ENCODE data around the gene FMNL2.
"Not testable (repeated sequence)": the region's sequence is repeated elsewhere in the genome, so short reads cannot be mapped to it uniquely, and the experiment has no call there.

Gene FMNL2

DNA sequence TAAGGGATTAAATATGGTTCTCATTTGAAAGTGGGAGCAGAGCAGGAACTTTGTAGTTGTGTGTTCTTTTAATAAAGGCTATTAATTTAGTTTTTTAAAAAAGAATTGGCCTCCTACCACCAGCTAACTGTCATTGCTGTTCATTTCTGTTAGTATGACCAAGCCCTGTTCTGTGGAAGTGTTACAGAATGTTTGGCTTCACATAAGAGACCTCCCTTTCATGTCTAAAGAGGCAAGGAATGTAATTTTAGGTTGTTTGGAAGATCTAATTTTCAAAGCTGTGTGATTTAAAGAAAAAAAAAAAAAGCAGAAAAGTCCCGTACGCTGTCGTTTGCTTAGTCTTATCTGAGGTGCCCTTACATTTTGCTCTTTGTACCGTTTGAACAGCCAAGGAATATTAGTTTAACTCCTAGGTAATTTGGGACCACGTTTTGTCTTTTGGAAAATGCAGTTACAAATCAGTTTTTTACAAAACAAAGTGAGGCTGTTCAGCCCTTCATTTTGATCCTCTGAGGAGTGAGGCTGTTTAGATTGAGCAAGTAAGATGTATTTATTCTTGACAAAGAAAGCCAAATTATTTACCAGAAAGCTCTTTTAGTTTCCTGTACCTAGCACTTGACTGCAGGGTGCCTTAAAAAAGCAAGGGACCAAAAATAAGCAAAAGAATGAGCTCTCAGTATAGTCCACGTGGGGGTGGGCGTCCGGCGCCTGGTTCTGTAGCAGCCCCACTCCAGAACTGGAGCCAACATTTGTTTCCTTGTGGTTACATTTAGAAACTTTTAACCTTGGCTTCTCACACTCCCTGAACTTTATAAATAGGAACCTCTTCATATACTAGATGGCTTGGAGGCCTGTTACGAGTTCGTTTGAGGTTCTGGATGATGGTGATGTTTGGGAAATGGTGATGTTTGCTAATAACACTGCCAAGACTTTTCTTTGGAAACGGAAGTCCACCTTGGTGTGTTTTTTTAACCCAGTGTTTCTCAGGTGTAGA, 136.2 kb downstream of the FMNL2 start:
- Histone ChIP-seq H3K9ac (ENCODE audit: low read depth, low read length) (no peak overlapping the region), H3K4me1 (ENCODE audit: insufficient read depth, low read length) (peaks cover 38% of the 10 kb centered on the region), H3K9me3 (ENCODE audit: control insufficient read depth, insufficient read depth, low read length) (no peaks in the 10 kb centered on the region), H3K36me3 (ENCODE audit: insufficient read depth, low read length) (no peaks in the 10 kb centered on the region)

DNA sequence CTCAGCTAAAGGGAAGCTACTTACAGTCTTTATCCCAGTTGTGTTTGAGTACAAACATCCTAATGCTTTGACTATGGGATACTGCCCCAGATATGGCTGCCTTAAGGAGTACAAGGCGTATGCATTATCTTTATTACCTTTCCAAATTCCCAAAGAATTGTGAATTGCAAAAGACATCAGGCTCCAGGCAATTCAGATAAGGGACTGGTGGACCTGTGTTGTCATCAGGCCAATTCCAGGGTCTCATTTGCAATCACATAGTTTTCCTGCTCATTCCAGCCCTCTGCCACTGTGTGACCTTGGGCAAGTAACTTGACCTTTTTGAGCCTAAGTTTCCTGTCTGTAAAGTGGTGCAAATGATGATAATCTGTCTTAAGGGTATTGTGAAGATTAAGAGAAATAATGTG, 137.5 kb downstream of the FMNL2 start:
- H3K9ac ChIP-seq (ENCODE audit: low read depth, low read length) = no peak overlapping the region
- peaks cover 25% of the 10 kb centered on the region for H3K4me1 ChIP-seq (ENCODE audit: insufficient read depth, low read length)
- H3K9me3 ChIP-seq (ENCODE audit: control insufficient read depth, insufficient read depth, low read length) = no peaks in the 10 kb centered on the region
- H3K36me3 ChIP-seq (ENCODE audit: insufficient read depth, low read length) = no peaks in the 10 kb centered on the region

DNA sequence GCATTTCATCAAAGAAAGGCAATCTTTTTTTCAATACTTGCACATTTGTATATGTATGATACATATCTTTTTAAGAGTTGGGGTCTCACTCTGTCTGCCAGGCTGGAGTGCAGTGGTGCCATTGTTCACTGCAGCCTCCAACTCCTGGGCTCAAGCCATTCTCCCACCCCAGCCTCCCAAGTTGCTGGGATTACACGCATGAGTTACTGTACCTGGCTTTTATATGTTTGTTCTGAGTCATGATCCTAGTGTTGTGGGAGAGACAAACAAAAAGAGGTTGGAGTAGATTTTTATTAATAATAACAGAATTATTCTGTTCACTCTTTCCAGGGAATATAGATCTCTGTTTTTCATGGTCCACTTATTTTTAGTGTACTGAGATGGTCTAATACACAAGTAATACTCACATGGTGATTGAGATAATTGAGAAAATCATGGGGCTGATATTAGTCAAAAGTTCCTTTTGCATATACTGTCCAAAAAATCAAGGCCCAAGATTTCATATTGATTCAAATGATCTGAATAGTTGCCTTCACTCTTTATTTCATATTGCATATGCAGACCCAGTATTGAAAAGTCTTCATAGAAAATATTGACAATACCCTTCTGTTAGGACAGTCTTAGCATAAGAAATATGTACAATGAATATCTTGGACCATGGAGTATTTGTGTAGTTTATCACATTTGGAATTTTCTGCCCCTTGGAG, 138.3 kb downstream of the FMNL2 start:
- Histone ChIP-seq H3K9me3 (ENCODE audit: control insufficient read depth, insufficient read depth, low read length) (no peaks in the 10 kb centered on the region), H3K9ac (ENCODE audit: low read depth, low read length) (no peak overlapping the region), H3K36me3 (ENCODE audit: insufficient read depth, low read length) (no peaks in the 10 kb centered on the region), H3K4me1 (ENCODE audit: insufficient read depth, low read length) (peaks cover 21% of the 10 kb centered on the region)

DNA sequence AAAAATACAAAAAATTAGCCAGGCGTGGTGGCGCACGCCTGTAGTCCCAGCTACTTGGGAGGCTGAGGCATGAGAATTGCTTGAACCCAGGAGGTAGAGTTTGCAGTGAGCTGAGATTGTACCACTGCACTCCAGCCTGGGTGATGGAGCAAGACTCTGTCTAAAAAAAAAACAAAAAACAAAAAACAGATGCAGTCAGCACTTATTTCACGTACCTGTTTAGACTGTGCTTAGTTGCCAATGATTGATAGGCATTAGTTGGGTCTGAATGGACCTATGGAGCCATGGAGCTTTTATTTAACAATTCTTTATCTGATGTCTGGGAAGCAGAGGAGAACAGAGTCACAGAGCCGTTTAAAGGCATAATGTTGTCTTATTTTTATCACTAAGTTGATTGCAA, 139.5 kb downstream of the FMNL2 start:
- H3K36me3 ChIP-seq (ENCODE audit: insufficient read depth, low read length); H3K9ac ChIP-seq (ENCODE audit: low read depth, low read length); H3K9me3 ChIP-seq (ENCODE audit: control insufficient read depth, insufficient read depth, low read length): not testable (repeated sequence)
- peaks cover 12% of the 10 kb centered on the region for H3K4me1 ChIP-seq (ENCODE audit: insufficient read depth, low read length)

DNA sequence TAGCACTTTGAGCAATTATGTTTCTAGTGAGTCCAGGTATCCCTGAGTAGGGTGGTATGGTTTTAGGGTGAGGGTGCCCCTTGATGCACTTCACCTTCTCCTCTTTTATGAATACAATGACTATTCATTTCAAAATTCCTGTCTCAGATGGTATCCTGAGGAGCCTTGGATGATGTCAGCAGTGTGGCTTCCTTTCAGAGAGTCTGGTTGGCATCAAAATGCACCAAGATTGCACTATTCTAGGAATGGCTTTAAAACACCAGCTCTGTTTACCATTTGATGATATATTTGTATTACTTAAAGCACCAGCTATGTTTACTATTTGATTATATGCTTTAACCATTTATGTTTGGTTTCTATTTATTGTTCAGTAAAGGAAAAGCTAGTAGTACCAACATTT, 141.0 kb downstream of the FMNL2 start:
- H3K9me3 ChIP-seq (ENCODE audit: control insufficient read depth, insufficient read depth, low read length) = no peaks in the 10 kb centered on the region
- H3K36me3 ChIP-seq (ENCODE audit: insufficient read depth, low read length) = no peaks in the 10 kb centered on the region
- peaks cover 3% of the 10 kb centered on the region; the same call in 1 of the 2 replicates for H3K4me1 ChIP-seq (ENCODE audit: insufficient read depth, low read length)
- H3K9ac ChIP-seq (ENCODE audit: low read depth, low read length) = no peak overlapping the region

DNA sequence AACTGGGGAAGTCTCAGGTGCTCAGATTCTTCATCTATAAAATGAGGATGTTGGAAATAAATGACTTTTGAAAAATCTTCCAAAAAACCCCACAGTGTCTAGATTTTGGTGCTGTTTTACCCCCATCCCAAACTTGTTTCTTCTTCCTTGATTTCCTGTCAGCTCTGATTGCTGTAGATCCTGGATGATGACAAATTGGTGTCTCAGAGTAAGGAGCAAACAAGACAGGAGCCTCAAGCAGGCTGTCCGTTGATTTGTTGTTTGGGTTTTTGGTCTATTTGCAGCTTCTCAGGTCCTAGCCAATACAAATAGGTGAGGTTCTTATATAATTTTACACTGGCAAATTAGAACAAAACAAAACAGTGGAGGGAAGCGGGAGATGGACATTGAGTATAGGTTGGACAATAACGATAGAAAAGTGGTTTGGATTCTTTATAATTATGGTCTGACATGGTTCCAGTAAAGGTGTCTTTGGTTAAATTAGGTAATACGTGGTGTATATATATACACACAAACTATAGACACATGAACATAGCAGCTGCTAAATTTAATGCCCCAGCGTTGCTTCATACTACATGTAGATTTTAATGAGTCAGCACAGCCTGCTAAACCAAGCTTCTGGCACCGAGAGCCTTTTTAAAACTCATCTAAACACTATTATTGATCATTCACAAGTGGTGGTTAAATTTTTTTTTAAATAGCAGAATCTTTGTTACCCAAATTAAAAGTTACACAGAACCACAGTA, 142.5 kb downstream of the FMNL2 start:
- H3K36me3 ChIP-seq (ENCODE audit: insufficient read depth, low read length) = no peaks in the 10 kb centered on the region
- H3K9me3 ChIP-seq (ENCODE audit: control insufficient read depth, insufficient read depth, low read length) = no peaks in the 10 kb centered on the region
- peaks cover 9% of the 10 kb centered on the region; the same call in 1 of the 2 replicates for H3K4me1 ChIP-seq (ENCODE audit: insufficient read depth, low read length)
- no peak overlapping the region for H3K9ac ChIP-seq (ENCODE audit: low read depth, low read length)

DNA sequence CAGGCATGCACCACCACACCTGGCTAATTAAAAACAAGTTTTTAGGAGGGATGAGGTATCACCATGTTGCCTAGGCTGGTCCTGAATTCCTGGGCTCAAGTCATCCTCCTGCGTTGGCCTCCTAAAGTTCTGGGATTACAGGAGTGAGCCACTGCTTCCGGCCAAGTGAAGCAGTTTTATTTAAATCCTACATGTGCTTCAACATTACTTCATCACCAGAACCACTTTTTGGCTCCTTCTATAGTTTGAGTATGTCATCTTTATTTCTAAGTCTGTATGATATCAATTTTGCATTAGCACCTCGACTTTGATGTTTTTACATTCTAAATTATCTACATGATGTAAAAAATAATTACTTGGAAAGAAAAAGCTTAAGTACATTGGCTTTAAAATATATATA, 144.3 kb downstream of the FMNL2 start:
- H3K4me1 ChIP-seq (ENCODE audit: insufficient read depth, low read length) = peaks cover 9% of the 10 kb centered on the region; the same call in 1 of the 2 replicates
- no peaks in the 10 kb centered on the region for H3K36me3 ChIP-seq (ENCODE audit: insufficient read depth, low read length)
- no peaks in the 10 kb centered on the region for H3K9me3 ChIP-seq (ENCODE audit: control insufficient read depth, insufficient read depth, low read length)
- H3K9ac ChIP-seq (ENCODE audit: low read depth, low read length) = no peak overlapping the region

DNA sequence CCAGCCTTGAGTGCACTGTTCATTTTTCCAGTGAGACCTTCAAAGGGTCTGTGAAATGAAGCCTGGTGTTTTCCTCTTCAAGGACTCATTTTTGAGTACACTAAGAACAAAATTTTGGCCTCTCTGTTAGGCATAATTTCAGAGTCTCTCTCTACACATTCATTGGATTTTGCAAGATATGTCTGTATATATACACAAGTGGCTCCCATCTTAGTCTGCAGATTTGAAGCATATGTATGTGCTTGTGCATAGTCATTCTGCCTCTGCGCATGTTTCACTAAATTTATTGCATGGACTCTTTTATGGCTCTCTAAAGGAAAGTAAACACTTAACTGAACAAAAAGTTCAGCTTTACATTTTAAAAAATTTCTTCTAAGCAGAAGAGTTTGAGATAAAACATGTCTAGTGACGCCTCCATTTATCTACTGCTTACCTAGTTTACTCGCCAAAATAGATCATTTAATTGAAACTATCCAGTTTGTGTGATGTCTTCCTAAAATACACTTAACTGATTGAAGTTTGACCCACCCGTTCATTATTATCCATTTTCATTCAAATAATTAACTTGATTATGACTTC, 145.9 kb downstream of the FMNL2 start:
- Histone ChIP-seq H3K9ac (ENCODE audit: low read depth, low read length) (no peak overlapping the region), H3K36me3 (ENCODE audit: insufficient read depth, low read length) (no peaks in the 10 kb centered on the region), H3K9me3 (ENCODE audit: control insufficient read depth, insufficient read depth, low read length) (no peaks in the 10 kb centered on the region), H3K4me1 (ENCODE audit: insufficient read depth, low read length) (peaks cover 13% of the 10 kb centered on the region; the same call in 1 of the 2 replicates)

DNA sequence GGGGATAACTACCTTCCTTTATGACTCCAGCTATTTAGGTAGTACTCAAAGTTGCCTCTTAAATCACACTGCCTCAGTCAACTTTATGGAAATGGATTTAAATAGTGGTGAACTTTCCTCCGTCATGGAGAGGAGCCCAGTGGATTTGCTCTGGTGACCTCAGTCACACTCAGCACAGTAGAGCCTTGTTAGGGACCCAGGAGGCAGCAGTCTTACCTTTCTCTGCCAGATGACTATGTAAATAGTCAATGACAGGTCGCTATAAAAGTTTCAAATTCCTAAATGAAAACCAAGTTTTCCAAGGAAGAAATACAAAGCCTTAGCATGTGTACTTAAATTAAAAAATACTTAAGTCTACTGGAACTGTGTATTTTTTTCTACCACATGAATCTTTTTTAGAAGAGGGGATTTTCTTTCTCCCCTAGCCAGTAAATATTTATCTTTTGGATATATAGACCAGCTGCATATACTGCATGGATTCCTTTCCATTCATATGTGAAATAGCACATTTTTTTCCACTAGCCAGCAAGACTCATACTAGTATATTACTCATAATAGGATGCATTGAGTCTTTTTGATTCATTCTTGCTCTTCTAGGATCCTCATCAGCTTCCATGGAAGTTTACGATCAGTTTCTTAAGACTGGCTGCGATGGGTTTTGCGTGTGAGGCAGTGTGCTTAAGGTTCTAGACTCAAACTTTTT, 147.1 kb downstream of the FMNL2 start:
- H3K4me1 ChIP-seq (ENCODE audit: insufficient read depth, low read length) = peaks cover 15% of the 10 kb centered on the region; the same call in 1 of the 2 replicates
- no peaks in the 10 kb centered on the region for H3K9me3 ChIP-seq (ENCODE audit: control insufficient read depth, insufficient read depth, low read length)
- no peaks in the 10 kb centered on the region for H3K36me3 ChIP-seq (ENCODE audit: insufficient read depth, low read length)
- no peak overlapping the region for H3K9ac ChIP-seq (ENCODE audit: low read depth, low read length)

DNA sequence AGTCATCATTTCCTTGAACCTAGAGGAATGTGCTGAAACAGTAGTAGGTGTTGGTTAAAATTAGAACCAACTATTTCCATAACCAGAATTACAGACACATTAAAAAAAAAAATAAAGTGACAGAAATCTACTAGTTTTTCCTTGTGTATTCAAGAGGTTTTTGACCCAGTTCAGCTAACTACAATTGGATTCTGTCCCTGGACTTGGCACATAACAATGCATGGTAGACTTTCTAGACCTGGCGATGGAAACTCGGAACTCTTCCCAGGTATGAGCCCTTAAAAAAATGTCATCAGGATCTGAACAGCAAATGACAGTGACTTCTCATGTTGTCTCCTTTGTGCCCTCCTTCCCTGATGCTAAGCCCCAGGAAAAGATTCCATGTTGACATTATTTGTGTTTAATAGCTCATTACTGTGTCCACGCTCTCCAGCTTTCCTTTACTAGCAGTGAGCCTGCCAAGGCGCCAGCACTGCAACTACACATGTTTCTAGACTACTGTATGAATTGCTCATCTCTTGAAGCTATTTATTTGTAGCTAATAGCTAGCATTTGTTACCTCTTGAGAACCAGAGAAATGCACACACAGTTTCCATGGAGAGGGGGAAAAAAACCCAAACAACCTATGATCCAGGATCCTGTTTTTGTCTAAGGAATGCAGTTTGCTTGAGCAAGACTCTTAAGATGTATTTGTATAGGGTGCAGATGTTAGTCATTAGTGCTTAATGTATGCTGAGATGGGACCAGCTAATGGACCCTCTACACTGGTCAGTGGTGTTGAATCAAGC, 148.5 kb downstream of the FMNL2 start:
- Histone ChIP-seq H3K9ac (ENCODE audit: low read depth, low read length) (no peak overlapping the region), H3K9me3 (ENCODE audit: control insufficient read depth, insufficient read depth, low read length) (no peaks in the 10 kb centered on the region), H3K4me1 (ENCODE audit: insufficient read depth, low read length) (peaks cover 15% of the 10 kb centered on the region; the same call in 1 of the 2 replicates), H3K36me3 (ENCODE audit: insufficient read depth, low read length) (no peaks in the 10 kb centered on the region)

DNA sequence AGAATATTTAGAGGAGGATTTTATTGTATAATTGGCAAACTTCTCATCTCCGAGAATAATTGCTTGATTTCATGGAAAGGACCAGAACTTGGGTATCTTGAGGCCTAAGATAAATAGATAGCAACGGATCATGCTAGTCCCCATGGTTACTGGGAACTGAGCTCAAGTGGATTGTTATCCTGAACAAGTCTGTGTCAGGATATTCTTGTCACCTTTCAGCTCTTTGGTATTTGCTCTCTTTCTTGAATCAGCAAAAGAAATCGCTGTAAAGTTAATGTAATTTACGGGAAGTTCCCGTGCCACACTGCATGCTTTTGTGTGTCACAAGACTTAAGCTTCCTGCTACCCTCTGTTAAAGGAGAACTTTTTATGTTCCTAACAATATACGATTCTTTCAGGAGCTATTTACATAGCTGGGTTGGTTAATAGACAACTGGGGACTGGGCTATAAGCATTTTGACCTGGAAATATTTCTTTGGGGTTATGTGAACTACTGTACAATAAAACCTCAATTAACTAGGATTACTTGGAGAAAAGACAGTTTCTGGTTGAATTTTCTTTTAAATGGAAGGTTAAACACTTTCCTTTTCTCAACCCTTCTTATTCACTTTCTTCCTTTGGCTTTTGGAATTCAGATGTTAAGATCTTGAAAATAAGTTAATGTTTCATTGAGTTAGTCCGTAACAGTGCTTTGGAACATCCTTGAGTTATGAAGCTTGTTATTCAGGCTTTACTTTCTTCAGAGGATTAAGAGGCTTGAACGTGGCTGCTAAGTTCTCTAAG, 151.2 kb downstream of the FMNL2 start:
- Histone ChIP-seq H3K9me3 (ENCODE audit: control insufficient read depth, insufficient read depth, low read length) (no peaks in the 10 kb centered on the region), H3K4me1 (ENCODE audit: insufficient read depth, low read length) (peaks cover 22% of the 10 kb centered on the region), H3K9ac (ENCODE audit: low read depth, low read length) (no peak overlapping the region), H3K36me3 (ENCODE audit: insufficient read depth, low read length) (no peaks in the 10 kb centered on the region)

DNA sequence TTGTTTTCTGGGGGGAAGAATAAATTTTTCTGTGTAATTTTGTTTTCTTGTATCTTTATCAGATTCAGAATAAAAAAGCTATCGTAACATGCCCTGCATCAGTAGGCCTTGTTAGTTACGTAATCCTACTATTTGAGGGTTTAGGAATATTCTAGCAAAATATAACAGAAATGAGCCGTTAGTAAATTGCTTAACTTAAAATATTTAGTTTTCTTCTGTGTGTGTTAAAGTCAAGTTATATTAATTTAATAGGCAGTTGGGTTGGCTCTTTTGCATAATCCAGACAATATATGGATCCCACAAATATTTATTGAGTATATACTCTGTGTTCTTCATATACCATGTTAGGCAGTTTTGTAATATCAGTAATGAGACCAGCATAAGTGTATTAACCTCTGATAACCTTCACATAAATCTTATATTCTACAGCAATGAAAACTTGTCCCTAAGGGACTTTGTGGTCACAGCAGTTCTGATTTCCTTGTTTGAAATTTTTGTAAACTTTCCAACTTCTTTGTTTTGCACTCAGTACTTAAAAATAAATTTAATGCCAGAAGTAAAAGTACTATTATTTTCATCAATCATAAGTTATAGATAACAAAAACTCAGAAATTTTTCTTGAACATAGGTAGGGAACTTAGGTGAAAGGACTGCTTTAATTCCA, 151.9 kb downstream of the FMNL2 start:
- Histone ChIP-seq H3K9ac (ENCODE audit: low read depth, low read length) (no peak overlapping the region), H3K36me3 (ENCODE audit: insufficient read depth, low read length) (no peaks in the 10 kb centered on the region), H3K9me3 (ENCODE audit: control insufficient read depth, insufficient read depth, low read length) (no peaks in the 10 kb centered on the region), H3K4me1 (ENCODE audit: insufficient read depth, low read length) (peaks cover 18% of the 10 kb centered on the region)

Measured in ES-I3 (cell line).